D721Med (cell line): ENCODE measurements around the gene TMEM117.

Experiments
- DNase-seq: peaks from one replicate; pipeline ENCODE4 v3.0.0; 2011; ENCODE audit warnings: low spot score; ENCODE audit not compliant: insufficient read length
- FAIRE-seq: peaks from 2 replicates; lab custom pipeline; 2011; peaks lifted over from hg19 to GRCh38; lab: Jason Lieb, UNC
- CTCF ChIP-seq: IDR thresholded peaks from 2 replicates; pipeline ENCODE4 v1.5.1; 2012; ENCODE audit warnings: mild to moderate bottlenecking, control low read depth; ENCODE audit not compliant: insufficient read depth; ENCODE audit errors: missing control alignments

Gene TMEM117

GRCh38 chr12:44223736-44224135, 387.9 kb downstream of the TMEM117 start:
- no peak for TF ChIP-seq CTCF
- no peak for FAIRE-seq
- DNase-seq: no peak

- TF ChIP-seq CTCF: no peak
- FAIRE-seq (no peak), DNase-seq (no peak)
Measured at GRCh38 chr12:44224399-44225148, 388.7 kb downstream of the TMEM117 start.

GRCh38 chr12:44225149-44225510, 389.2 kb downstream of the TMEM117 start:
- DNase-seq (no peak), FAIRE-seq (no peak)
- no peak for TF ChIP-seq CTCF

- FAIRE-seq (no peak), DNase-seq (no peak)
- TF ChIP-seq CTCF: no peak
Measured at GRCh38 chr12:44227616-44228015, 391.7 kb downstream of the TMEM117 start.

GRCh38 chr12:44229846-44230245, 394.0 kb downstream of the TMEM117 start:
- TF ChIP-seq CTCF: no peak
- DNase-seq (no peak), FAIRE-seq (no peak)

GRCh38 chr12:44235674-44236073, 399.8 kb downstream of the TMEM117 start:
- TF ChIP-seq CTCF: no peak
- FAIRE-seq: no peak
- DNase-seq: no peak

GRCh38 chr12:44240186-44240585, 404.3 kb downstream of the TMEM117 start:
- FAIRE-seq: no peak
- TF ChIP-seq CTCF: no peak
- DNase-seq: no peak
